GM21447 (cell line): ENCODE data around the gene PFKL.
"Not testable (repeated sequence)": the region's sequence is repeated elsewhere in the genome, so short reads cannot be mapped to it uniquely, and the experiment has no call there.

Source experiments
- ATAC-seq: cut with Tn5 transposase; IDR thresholded peaks from one replicate; pipeline ENCODE4 v1.9.1; 2021; ENCODE audit not compliant: unreplicated experiment

The PFKL gene

DNA sequence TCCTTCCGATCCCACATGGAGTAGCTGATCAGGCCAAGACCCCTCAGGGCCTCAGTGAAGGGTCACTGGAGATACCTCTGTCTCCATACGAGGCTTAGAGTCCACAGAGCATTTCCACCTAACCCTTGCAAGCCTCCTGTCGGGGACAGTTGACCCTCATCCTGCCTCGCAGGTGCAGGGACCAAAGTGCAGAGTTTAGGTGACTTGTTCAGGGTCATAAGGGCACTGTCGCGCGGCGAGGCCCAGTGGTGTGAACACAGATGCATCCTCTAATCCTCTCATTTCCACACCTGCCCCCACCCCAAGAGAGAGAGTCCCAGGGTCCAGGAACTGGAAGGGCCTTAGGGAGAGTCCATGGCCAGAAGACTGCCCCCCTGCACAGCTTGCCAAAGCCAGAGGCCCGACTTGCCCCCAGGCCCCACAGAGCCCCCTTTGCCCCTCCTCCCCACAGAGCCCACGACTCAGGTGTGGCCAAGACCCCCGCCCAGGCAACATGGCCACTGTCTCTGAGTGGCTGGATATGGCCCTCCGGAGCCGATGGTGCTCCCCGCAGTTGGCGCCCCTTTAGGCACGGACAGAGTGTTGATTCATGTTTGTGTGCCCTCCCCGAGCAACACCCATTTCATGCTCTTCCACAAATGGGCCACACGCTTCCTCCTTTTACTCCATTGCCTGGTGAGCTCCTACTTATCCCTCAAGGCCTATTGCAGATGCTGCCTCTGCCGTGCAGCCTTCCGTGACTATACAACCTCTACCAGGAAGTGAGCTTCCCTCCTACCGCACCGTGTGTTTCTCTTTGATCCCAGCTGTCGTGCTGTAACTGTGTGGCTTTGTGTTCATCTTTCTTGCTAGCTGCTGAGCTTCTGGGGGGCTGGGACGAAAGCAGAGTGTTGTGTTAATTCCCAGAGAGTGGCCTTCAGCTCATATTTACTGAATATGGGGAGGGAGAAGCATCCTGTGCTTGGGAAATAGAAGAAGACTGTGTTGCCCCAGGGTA, 55.2 kb downstream of the PFKL start:
- no peak for ATAC-seq

DNA sequence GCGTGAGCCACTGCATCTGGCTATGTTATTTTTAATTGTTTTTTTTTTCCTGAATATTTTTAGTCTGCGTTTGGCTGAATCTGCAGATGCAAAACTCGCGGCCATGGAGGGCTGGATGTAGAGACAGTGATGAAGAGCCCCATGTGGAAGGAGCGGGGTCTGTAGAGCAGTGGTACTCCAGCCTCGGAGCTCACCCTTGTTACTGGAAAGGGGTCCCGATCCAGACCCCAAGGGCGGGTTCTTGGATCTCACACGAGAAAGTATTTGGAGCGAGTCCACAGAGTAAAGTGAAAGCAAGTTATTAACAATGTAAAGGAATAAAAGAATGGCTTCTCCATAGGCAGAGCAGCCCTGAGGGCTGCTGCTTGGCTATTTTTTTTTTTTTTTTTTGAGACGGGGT, 56.3 kb downstream of the PFKL start:
- ATAC-seq, result no peak

DNA sequence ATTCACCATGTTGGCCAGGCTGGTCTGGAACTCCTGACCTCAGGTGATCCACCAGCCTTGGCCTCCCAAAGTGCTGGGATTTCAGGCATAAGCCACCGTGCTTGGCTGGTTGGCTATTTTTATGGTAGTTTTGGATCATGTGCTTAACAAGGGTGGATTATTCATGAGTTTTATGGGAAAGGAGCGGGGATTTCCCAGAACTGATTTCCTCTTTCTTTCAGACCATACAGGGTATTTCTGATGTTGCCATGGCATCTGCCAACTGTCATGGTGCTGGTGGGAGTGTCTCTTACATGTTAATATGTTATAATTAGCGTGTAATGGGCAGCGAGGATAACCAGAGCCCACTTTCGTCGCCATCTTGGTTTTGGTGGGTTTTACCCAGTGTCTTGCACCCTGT, 56.8 kb downstream of the PFKL start:
- no peak for ATAC-seq

DNA sequence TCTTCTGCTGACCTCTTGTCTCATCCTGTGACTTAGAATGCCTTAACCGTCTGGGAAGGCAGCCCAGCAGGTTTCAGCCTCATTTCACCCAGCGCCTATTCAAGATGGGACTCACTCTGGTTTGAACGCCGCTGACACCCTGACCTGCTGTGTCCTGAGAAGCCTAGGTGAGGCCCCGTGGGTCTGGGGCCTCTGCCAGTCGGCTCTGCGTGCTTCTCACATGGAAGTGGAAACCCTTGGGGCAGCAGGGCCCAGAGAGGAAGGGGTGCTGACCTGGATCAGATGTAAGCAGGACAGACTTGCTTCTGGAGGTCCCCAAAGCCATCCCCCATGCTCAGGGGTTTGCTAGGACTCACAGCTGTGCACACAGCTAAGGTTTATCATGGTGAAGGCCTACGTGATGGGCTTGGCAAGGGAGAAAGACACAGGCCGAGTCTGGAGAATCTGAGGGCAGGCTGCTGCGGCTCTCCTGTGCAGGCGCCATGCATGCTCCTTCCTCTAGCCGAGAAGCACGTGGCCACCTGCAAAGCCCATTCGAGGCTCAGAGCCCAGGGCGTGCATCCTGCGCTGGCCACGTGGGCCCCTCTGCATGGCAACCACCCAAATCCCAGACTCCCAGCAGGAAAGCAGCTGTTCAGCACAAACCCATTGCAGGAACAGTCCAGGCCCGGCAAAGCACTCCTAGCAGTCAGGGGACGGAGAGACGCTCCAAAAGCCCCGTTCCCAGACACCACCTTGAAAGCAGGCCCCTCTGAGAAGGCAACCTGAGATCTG, 57.4 kb downstream of the PFKL start:
- ATAC-seq, result no peak

DNA sequence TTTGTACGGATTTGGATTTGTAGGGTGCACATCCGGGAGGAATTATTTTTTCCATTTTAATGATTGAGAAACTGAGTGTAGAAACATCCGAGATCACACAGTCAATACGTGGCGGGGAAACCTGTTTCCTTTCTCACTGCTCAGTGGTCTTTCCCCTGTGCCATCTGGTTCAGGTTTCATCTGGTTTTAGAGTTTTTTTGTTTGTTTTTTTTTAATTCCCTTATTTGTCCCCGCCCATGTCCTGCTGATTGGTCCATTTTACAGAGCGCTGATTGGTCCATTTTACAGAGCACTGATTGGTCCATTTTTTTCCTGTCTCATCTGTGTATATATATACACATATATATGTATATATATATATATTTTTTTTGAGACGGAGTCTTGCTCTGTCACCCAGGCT, 59.5 kb downstream of the PFKL start:
- ATAC-seq, result no peak

DNA sequence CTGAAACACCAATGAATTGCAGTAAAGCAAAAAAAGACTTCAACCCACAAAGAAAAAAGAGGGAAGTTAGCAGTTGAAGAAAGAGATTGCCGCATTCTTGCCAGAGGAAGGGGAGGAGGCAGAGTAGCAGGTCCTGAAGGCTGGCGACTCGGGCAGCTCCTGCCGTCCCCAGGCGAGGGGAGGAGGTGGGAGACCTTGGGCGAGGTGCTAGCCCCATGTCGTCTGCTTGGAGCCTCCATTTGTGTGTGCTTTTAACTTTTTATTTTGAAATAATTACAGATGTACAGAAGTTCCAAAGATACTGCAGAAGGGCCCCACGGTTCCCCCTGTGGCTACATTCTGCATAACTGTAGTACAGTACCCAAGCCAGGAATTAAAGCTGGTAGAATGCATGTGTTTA, 60.3 kb downstream of the PFKL start:
- ATAC-seq, result no peak

DNA sequence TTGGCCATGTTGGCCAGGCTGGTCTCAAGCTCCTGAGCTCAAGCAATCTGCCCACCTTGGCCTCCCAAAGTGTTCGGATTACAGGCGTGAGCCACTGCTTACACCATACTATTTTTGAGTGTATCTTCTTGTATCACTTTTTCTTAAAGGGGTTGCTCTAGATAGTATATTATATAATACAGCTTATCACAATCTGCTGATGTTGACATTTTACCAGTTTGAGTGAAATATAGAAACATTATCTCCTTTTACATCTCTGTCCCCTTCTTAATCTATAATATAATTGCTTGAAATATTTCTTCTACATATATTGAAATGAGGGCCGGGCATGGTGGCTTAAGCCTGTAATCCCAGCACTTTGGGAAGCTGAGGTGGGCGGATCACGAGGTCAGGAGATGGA, 62.0 kb downstream of the PFKL start:
- ATAC-seq, result not testable (repeated sequence)

DNA sequence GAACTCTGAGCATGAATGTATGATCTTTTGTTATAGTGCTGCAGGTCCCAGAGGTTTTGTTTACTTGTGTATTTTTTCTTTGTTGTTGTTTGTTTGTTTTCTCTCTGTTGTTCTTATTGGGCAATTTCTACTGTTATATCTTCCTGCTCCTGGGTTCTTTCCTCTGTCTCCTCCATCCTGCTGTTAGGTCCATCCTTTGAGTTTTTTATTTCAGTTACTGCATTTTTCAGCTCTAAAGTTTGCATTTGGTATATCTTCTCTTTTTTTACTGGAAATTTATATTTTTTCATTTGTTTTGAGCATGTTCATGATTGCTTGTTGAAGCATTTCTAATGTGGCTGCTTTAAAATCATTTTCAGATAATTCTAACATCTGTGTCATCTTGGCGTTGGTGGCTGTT, 63.4 kb downstream of the PFKL start:
- no peak for ATAC-seq

DNA sequence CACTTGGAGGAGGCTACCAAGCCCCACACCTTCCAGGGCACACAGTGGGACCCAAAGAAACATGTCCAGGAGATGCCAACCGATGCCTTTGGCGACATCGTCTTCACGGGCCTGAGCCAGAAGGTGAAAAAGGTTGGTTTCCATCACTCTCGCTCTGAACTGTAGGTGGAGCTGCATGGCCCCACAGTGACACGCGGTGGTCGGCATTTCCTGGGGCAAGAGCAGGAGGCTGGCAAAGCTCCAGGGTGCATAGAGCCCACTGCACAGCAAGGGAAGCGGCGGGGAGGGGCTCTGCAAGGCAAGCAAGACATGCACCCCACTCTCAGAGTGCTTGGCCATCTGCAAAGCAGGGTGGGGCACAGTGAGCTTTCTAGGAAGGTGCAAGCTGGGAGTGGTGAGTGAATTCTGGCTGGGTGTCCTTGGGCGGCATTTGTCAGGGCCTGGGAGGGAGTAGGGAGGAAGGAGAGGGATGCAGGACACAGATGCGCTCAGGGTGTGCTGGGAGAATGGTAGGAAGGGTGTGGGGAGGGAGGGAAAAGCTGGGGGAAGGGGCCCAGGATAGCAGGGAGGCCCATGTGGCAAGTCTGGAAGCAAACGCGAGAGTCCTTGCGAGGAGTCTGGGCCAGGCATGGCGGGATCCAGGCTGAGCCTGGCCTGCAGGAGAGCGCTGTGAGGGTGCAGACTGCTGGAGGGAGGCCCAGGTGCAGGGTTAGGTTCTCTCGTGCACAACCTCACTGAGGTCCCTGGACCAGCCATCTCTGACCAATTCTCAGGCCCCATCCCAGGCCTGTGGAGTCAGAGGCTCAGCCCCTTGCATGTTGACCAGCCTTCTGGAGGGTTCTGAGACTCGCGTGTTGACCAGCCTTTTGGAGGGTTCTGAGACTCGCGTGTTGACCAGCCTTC, 64.5 kb downstream of the PFKL start:
- no peak for ATAC-seq

DNA sequence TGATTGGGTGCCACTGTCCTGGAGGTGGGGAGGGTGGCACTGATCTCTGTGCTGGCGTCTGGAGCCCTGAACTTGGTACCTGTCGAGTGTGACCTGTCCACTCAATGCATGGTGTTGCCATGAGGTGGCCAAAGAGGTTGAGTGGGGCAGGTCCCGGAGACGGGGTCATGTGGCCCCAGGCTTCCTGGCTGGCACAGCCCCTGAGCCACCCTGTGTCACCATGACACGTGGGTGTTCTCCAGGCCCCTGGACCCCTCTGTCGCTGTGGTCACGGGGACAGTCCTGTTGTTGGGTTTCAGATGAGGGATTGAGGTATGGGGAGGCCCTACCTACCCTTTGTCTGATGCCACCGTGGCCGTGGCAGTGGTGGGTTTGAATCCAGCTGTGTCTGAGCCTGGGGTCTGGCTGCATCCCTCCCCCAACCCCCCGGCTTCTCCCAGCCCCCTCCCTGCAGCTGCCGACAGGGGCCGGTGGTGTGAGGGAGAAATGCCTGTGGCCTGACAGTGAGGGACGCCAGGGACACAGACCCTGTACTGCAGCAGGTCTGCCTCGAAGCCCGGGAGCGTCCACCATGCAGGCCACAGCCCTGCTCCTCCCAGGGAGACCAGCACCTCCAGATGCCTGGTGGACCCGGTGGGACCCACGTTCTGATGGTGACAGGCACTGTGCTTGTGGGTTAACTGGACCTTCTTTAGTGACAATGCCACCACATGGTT, 65.6 kb downstream of the PFKL start:
- no peak for ATAC-seq

DNA sequence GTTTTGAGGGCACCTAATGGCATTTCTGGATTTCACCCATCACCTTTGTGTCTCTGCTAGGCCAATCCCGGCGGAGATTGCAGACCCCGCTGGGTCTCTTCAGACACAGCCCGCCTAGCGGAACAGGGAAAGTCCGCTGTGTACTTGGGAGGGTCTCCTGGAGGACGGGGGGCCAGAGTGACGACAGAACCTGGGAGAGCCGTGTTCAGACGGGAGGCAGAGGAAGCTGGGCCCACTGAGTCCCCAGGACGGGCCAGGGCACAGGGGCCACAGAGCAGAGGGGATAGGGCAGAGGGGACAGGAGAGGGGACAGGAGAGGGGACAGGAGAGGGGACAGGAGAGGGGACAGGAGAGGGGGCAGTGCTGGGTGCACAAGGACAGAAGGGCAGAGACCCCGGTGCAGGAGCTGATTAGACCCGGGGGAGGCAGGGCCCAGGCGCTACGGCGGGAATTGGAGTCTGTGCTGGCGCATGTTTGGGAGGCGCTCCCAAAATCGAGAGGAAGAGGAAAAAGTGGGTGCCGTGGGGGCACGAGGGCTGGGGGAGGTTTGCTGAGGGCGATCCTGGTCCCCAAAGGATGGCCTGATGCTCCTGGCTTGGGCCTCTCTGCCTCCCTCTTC, 66.2 kb downstream of the PFKL start:
- no peak for ATAC-seq

DNA sequence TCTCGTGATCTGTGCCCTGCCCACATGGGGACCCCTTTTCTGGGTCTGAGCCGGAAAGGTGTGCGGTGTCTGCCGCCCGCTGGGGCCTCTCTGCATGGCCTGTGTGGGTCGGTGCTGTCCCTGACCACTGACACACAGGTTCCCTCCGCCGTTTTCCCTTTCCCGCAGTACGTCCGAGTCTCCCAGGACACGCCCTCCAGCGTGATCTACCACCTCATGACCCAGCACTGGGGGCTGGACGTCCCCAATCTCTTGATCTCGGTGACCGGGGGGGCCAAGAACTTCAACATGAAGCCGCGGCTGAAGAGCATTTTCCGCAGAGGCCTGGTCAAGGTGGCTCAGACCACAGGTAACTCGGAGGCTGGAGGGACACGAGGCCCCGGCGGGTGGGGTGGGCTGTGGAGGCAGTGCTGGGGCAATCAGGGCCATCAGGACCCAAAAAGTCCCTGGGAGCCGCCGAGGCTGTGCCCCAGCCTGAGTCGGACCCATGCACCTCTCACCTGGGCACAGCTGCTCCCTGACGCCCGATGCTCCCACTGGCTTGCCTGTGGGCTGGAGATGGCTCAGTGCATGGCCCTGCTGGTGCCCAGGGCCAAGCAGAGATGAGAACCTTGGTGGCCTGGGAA, 66.8 kb downstream of the PFKL start:
- no peak for ATAC-seq

DNA sequence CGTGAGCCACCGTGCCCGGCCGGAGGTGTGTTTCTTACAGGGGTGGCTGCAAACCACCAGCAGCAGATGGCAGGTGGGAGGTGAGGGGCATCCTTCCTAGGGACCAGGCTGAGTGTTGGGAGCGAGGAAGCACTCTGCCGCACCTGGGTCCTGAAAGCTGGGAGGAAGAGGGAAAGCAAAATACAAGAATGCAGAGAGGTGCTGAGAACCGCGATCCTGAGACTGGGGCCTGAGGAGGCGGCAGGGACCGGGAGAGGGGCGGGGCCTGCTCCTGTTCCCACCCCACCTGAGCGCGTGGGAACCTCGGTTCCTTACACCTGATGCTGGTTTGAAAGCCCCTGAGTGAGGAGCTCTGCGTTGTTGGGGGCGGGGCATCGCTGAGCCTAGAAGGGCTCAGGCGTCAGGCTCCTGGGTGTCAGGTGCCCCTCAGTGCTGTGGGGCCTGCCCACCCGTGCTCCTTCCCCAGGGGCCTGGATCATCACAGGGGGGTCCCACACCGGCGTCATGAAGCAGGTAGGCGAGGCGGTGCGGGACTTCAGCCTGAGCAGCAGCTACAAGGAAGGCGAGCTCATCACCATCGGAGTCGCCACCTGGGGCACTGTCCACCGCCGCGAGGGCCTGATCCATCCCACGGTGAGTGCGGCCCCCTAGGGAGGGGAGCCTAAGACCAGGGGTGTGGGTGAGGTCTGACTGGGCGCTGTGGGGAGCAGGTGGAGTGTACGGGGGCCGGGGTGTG, 69.0 kb downstream of the PFKL start:
- ATAC-seq, result no peak

DNA sequence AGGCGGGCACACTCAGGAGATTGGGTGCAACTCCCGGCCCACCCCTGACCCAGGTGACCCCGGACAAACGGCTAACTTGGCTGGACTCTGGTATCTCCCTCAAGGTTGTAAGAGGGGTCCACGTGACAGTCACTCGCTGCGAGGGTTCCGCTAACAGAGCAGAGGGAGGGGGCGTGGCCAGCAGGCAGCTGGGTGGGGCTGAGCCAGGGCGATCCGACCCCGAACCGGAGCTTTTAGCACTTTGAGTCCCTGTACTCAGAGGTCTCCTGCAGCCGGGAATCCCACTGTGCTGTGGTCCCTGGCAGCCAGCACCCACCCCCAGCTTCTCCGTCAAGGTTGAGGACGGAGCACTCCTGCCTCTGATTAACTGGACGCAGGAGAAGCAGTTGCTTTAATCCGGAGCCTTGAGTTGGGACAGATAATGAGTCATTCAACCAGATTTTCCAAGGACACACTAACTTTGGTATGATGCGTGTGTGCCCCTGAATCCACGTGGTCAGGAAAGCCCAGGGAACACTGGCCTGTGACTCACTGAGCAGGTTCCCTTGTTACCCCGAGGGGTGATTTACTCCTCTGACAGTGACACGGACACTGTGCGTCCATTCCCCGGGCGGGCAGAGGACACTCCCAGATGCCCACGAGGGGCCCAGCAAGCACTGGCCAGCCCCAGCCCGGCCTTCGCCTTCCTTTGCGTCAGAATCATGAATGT, 70.3 kb downstream of the PFKL start:
- ATAC-seq, result no peak

DNA sequence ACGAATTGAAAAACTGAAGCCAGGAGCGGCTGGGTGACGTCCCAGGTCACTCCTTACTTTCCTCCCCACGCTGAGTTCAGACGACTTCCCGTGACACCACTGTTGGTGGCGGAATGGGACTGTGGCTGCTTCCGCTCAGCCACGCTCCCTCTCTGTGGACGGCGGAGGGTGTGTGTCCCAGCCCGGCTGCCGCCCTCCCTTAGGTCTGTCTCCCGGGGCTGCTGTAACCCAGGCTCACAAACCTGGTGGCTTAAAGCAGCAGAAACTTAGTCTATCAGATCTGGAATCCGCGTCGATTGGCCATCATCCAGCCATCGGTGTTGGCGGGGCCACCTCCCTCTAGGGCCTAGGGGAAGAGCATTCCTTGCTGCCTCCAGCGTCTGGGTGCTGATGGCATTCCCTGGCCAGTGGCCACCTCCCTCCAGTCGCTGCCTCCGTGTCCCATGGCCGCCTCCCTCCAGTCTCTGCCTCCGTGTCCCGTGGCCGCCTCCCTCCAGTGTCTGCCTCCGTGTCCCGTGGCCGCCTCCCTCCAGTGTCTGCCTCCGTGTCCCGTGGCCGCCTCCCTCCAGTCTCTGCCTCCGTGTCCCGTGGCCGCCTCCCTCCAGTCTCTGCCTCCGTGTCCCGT, 71.0 kb downstream of the PFKL start:
- no peak for ATAC-seq

DNA sequence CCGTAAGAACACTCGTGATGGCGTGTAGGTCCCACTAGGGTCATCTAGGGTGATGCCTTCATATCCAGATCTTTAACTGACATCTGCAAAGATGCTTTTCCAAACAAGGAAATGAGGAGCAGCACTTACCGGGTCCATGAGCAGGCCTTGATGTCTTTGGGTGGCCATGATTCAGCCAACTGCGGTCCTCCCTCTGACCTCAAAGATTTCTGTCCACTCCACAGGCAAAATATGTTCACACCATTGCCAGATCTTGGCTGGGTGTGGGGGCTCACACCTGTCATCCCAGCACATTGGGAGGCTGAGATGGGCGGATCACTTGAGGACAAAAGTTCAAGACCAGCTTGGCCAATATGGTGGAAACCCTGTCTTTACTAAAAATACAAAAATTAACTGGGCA, 71.7 kb downstream of the PFKL start:
- ATAC-seq, result no peak

DNA sequence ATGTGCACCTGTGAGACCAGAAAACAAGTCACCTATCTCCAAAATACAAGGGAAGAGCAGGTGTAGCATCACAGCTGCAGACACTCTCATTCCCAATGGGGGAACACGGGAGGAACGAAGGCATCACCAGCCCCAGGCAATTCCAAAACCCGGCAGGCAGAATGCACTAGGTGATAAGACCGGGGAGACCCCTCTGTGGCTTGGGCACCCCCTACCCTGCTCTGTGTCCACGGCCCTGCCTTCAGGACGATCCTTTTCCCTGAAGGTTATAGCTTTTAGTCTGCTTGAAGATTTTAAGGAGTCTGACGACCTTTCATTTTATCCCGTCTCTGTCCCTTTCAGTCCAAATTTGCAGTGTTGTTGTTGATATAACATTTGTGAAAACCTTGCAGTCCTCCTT, 72.8 kb downstream of the PFKL start:
- no peak for ATAC-seq
